IPS-11a (cell line): Measurements from ENCODE around the gene ABR.
"Not testable (repeated sequence)": the region's sequence is repeated elsewhere in the genome, so short reads cannot be mapped to it uniquely, and the experiment has no call there.

ENCODE experiments used
- H3K4me3 ChIP-seq: one replicate; pipeline ENCODE4 v1.5.1; 2013; ENCODE audit warnings: low read depth, low read length, control low read depth

Gene ABR

GRCh38 chr17:1097972-1098744 lies 81.6 kb downstream of the ABR start:
- H3K4me3 ChIP-seq: not testable (repeated sequence)

- no peak overlapping the region for H3K4me3 ChIP-seq
These were observed 83.6 kb downstream of the ABR start for GRCh38 chr17:1096215-1096614.

- no peak overlapping the region for H3K4me3 ChIP-seq
These were observed 84.0 kb downstream of the ABR start for GRCh38 chr17:1095853-1096173.

GRCh38 chr17:1095090-1095852 lies 84.5 kb downstream of the ABR start:
- H3K4me3 ChIP-seq: no peak overlapping the region

- no peak overlapping the region for H3K4me3 ChIP-seq
These were observed 85.2 kb downstream of the ABR start for GRCh38 chr17:1094591-1094990.

GRCh38 chr17:1091900-1092299 lies 87.9 kb downstream of the ABR start:
- H3K4me3 ChIP-seq: no peak overlapping the region

- H3K4me3 ChIP-seq: no peak overlapping the region
These were observed 88.6 kb downstream of the ABR start for GRCh38 chr17:1091190-1091534.

- no peak overlapping the region for H3K4me3 ChIP-seq
These were observed 89.2 kb downstream of the ABR start for GRCh38 chr17:1090465-1091189.

- H3K4me3 ChIP-seq: no peak overlapping the region
These were observed 89.9 kb downstream of the ABR start for GRCh38 chr17:1089915-1090314.

GRCh38 chr17:1087381-1088241 lies 92.2 kb downstream of the ABR start:
- H3K4me3 ChIP-seq: no peak overlapping the region

- no peak overlapping the region for H3K4me3 ChIP-seq
These were observed 96.2 kb downstream of the ABR start for GRCh38 chr17:1083451-1084187.

GRCh38 chr17:1082579-1082978 lies 97.2 kb downstream of the ABR start:
- no peak overlapping the region for H3K4me3 ChIP-seq

- no peak overlapping the region for H3K4me3 ChIP-seq
These were observed 100.8 kb downstream of the ABR start for GRCh38 chr17:1078831-1079561.

- no peak overlapping the region for H3K4me3 ChIP-seq
These were observed 101.6 kb downstream of the ABR start for GRCh38 chr17:1077986-1078711.

- no peak overlapping the region for H3K4me3 ChIP-seq
These were observed 102.2 kb downstream of the ABR start for GRCh38 chr17:1077581-1077985.

- H3K4me3 ChIP-seq: no peak overlapping the region
These were observed 102.8 kb downstream of the ABR start for GRCh38 chr17:1076982-1077302.

GRCh38 chr17:1076299-1076981 lies 103.3 kb downstream of the ABR start:
- no peak overlapping the region for H3K4me3 ChIP-seq

- H3K4me3 ChIP-seq: no peak overlapping the region
These were observed 104.7 kb downstream of the ABR start for GRCh38 chr17:1074886-1075605.
